ENCODE results near the gene BCL2L15.

The BCL2L15 gene

DNA sequence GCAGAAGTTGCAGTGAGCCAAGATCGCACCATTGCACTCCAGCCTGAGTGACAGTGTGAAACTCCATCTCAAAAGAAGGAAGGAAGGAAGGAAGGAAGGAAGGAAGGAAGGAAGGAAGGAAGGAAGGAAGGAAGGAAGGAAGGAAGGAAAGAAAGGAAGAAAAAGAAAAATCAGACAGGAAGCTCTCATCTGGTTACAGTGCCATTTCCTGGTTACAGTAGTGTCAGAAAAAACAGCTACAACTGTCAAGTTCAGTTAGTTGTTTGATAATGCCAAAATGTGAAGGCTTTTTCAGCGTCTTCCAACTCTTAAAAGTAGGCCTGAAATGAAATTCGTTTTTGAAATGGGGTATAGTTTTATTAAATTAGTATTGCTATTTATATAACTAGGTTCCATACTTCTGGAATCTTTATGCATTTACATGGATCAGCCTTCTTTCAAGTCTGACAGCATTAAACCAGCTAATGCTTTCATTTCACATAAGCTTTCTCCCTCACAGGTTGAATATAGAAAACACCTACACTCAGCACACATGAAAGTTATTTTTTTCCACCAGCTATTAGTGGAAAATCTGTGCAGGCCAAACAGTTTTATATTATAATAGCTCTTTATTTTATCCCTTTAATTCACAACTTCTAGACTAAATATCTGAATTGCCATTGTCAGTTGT, 37.1 kb downstream of the BCL2L15 start:
- H3K9me3 ChIP-seq (ENCODE audit: insufficient read depth, low read depth, low read length) = peaks cover 6% of the 10 kb centered on the region; the same call in 1 of the 2 replicates
- H3K9ac ChIP-seq (ENCODE audit: low read depth, low read length) = no peak overlapping the region
- no peaks in the 10 kb centered on the region for H3K36me3 ChIP-seq (ENCODE audit: insufficient read depth, low read length)
- H3K27ac ChIP-seq (ENCODE audit: low read depth, low read length) = no peak overlapping the region
- no peak overlapping the region for H3K4me3 ChIP-seq (ENCODE audit: low read length)
- H3K27me3 ChIP-seq (ENCODE audit: insufficient read depth, low read length) = no peaks in the 10 kb centered on the region
- WGBS = 90% methylated on average over 2 of the region's 3 CpGs
- no peaks in the 10 kb centered on the region for H3K4me1 ChIP-seq (ENCODE audit: insufficient read depth, low read length)

DNA sequence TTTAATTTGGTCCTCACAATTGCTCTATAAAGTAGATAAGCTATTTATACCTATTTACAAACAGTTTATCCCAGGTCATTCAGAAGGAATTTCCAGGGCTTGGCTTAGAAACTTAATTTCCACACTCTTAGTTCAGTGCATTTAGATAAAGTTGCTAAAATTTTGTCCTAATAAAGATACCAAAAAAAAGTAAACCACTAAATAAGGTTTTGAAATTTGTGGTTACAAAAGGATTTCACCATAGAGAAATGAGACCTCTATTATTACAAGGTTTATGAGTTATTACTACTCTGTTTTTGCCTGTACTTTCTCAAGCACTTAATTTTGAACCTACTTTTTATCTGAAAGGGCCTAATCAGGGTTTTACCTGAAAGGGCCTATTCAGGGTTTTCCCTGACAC, 38.3 kb downstream of the BCL2L15 start:
- H3K9ac ChIP-seq (ENCODE audit: low read depth, low read length) = no peak overlapping the region
- H3K4me3 ChIP-seq (ENCODE audit: low read length) = no peak overlapping the region
- H3K27ac ChIP-seq (ENCODE audit: low read depth, low read length) = no peak overlapping the region
- H3K4me1 ChIP-seq (ENCODE audit: insufficient read depth, low read length) = no peaks in the 10 kb centered on the region
- no peaks in the 10 kb centered on the region for H3K27me3 ChIP-seq (ENCODE audit: insufficient read depth, low read length)
- H3K9me3 ChIP-seq (ENCODE audit: insufficient read depth, low read depth, low read length) = peaks cover 6% of the 10 kb centered on the region; the same call in 1 of the 2 replicates
- no peaks in the 10 kb centered on the region for H3K36me3 ChIP-seq (ENCODE audit: insufficient read depth, low read length)

DNA sequence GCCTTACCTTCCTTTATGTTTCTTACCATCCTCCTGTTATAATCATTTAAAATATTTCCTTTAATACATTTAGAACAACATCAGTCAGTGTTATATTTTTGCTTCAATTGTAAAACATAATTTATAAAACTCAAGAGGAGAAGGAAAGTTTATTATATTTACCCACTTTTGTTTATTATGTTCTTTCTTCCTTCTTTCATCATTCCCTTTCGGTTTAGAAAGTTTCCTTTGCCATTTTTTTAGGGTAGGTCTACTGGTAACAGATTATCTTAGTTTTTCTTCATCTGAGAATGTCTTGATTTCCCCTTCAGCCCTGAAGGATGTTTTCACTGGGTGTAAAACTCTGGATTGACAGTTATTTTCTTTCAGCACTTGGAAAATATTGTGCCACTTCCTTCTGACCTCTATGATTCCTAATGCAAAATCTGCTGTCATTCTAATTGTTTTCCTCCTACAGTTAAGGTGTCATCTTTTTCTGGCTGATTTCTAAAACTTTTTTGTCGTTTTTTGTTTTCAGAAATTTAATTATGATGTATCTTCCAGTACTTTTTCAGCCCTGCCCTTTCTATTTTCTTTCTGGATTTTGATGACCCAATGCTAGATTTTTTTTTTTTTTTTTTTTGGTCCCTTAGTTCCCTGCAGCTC, 40.9 kb downstream of the BCL2L15 start:
- Histone ChIP-seq H3K27ac (ENCODE audit: low read depth, low read length) (no peak overlapping the region), H3K27me3 (ENCODE audit: insufficient read depth, low read length) (no peaks in the 10 kb centered on the region), H3K36me3 (ENCODE audit: insufficient read depth, low read length) (no peaks in the 10 kb centered on the region), H3K4me1 (ENCODE audit: insufficient read depth, low read length) (no peaks in the 10 kb centered on the region), H3K4me3 (ENCODE audit: low read length) (no peak overlapping the region), H3K9ac (ENCODE audit: low read depth, low read length) (no peak overlapping the region), H3K9me3 (ENCODE audit: insufficient read depth, low read depth, low read length) (peaks cover 6% of the 10 kb centered on the region; the same call in 1 of the 2 replicates)
- WGBS = no CpG with 5 or more reads among the region's 2 CpGs

DNA sequence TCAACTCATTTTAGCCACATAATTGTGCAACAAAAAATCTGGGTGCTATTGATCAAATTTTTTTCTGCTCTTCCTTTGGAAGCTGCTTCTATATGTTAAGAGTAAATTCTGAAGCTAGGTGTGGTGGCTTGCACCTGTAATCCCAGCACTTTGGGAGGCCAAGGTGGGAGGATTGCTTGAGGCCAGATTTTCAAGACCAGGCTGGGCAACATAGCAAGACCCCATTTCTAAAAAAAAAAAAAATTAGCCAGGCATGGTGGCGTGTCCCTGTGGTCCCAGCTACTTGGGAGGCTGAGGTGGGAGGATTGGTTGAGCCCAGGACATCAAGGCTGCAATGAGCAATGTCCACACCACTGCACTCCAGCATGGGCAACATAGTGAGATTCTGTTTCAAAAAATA, 50.8 kb downstream of the BCL2L15 start:
- Histone ChIP-seq H3K4me3 (ENCODE audit: low read length) (no peak overlapping the region), H3K27ac (ENCODE audit: low read depth, low read length) (no peak overlapping the region), H3K4me1 (ENCODE audit: insufficient read depth, low read length) (no peaks in the 10 kb centered on the region), H3K9me3 (ENCODE audit: insufficient read depth, low read depth, low read length) (no peaks in the 10 kb centered on the region), H3K27me3 (ENCODE audit: insufficient read depth, low read length) (no peaks in the 10 kb centered on the region), H3K36me3 (ENCODE audit: insufficient read depth, low read length) (no peaks in the 10 kb centered on the region), H3K9ac (ENCODE audit: low read depth, low read length) (no peak overlapping the region)
- WGBS = 85% methylated on average over 1 of the region's 1 CpG

DNA sequence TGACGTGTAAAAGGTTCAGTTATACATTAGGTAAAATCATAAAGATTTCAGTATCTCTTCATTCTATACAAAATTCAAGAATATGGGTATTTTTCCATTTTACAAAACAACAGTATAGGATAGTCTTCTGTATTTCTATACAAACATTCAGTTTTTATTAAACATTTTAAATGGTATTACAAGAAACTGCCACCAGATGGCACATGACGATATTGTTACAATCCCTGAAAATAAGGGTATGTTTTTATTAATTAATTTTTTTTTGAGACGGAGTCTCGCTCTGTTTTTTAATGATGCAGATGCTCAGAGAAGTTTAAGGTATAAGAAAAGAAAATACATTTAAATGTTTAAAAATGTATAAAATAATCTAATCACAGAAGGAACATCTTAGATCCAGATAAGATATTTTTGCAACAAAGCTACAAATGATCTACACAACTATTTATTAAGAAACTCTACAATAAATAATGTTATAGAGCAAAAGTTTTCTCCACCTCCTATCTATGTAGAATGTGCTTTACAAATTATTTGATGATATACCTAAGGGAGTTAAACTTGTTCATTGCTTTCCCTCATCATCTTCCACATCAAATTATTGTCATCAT, 51.6 kb downstream of the BCL2L15 start:
- WGBS = 33% methylated on average over 3 of the region's 4 CpGs
- Histone ChIP-seq H3K27ac (ENCODE audit: low read depth, low read length) (no peak overlapping the region), H3K4me3 (ENCODE audit: low read length) (no peak overlapping the region), H3K4me1 (ENCODE audit: insufficient read depth, low read length) (no peaks in the 10 kb centered on the region), H3K36me3 (ENCODE audit: insufficient read depth, low read length) (no peaks in the 10 kb centered on the region), H3K9ac (ENCODE audit: low read depth, low read length) (no peak overlapping the region), H3K9me3 (ENCODE audit: insufficient read depth, low read depth, low read length) (no peaks in the 10 kb centered on the region), H3K27me3 (ENCODE audit: insufficient read depth, low read length) (no peaks in the 10 kb centered on the region)

DNA sequence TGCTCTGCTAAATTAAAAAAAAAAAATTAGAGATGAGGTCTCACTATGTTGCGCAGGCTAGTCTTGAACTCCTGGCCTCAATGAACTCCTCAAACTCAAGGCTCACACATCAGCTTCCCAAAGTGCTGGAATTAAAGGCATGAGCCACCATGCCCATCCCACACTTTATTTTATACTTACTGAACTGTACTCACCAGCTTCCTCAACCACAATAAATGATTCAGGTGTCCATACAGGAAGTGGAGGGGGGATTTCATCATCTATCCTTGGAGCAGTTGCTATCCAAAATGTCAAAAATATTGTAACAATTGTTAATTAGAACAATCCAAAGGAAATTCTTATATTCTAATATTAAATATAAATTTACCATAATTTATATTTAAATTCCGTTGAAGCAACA, 52.7 kb downstream of the BCL2L15 start:
- H3K27me3 ChIP-seq (ENCODE audit: insufficient read depth, low read length) = no peaks in the 10 kb centered on the region
- H3K36me3 ChIP-seq (ENCODE audit: insufficient read depth, low read length) = no peaks in the 10 kb centered on the region
- 95% methylated on average over 1 of the region's 2 CpGs for WGBS
- no peaks in the 10 kb centered on the region for H3K9me3 ChIP-seq (ENCODE audit: insufficient read depth, low read depth, low read length)
- no peak overlapping the region for H3K27ac ChIP-seq (ENCODE audit: low read depth, low read length)
- H3K9ac ChIP-seq (ENCODE audit: low read depth, low read length) = no peak overlapping the region
- no peaks in the 10 kb centered on the region for H3K4me1 ChIP-seq (ENCODE audit: insufficient read depth, low read length)
- H3K4me3 ChIP-seq (ENCODE audit: low read length) = no peak overlapping the region
